GM12892 (cell line): ENCODE results near the gene GBX1.

Experiments
- DNase-seq: peaks from one replicate; pipeline ENCODE4 v3.0.0; 2011; ENCODE audit not compliant: insufficient read length
- FAIRE-seq: peaks from 2 replicates; lab custom pipeline; 2011; peaks lifted over from hg19 to GRCh38; lab: Jason Lieb, UNC
- POLR2A ChIP-seq: IDR thresholded peaks from 2 replicates; pipeline ENCODE4 v1.6.1; 2011; ENCODE audit warnings: low read depth, low read length, control low read depth
- POLR2AphosphoS5 ChIP-seq: IDR thresholded peaks from 2 replicates; pipeline ENCODE4 v1.6.1; 2011; ENCODE audit warnings: low read depth, low read length, control low read depth
- TAF1 ChIP-seq: IDR thresholded peaks from 2 replicates; pipeline ENCODE4 v1.6.1; 2011; ENCODE audit warnings: low read depth, mild to moderate bottlenecking, control low read depth, low read length, borderline replicate concordance

Gene GBX1

DNA sequence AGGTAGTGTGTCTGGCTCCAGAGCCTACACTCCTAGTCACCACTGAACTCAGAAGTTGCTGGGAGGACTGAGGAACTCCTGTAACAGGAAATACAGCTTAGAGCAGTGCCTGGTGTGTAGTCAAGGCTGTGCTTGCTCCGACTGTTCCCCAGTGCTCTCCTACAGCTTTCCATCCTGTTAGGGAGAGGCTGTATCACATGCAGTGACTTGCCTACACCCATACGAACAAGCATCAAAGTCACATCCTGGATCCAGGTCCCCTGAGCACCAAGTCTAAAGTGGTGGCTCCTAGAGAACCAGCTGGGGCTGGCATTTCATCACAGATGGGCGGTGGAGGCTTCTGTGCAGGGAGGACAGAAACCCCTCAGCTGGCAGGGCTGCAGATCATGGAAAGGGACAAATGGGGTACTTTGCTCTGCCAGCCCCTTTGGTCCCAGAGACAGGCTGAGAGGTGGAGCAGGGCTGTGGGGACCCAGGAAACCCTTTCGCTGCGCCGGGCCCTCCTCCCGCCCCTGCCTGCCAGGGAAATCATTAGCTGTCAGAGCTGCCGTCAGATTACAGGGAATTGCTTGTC lies 11.9 kb upstream of the GBX1 start:
- DNase-seq (peak; percentile 3), FAIRE-seq (no peak)

DNA sequence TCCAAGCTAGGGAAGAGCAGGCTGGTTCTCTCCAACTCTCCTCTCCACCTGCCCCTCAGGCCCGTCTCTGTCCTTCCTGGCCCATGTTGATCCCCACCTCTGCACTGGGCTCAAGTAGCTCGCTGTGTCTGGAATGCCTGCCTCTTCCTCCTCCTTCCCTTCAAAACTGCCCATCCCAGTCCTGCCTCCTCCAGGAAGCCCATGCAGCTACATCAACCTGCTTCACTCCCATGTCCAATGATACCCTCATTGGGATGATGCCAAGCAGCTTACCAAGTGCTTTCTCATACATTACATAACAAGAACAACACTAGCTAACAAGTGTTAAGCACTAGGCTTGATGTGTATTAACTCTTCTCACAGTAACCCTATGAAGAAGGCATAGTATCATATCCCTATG lies 11.3 kb upstream of the GBX1 start:
- FAIRE-seq: no peak

More for the DNA sequence above, 11.9 kb upstream of the GBX1 start:
- TF ChIP-seq POLR2A (no peak), TAF1 (no peak), POLR2AphosphoS5 (no peak)

DNA sequence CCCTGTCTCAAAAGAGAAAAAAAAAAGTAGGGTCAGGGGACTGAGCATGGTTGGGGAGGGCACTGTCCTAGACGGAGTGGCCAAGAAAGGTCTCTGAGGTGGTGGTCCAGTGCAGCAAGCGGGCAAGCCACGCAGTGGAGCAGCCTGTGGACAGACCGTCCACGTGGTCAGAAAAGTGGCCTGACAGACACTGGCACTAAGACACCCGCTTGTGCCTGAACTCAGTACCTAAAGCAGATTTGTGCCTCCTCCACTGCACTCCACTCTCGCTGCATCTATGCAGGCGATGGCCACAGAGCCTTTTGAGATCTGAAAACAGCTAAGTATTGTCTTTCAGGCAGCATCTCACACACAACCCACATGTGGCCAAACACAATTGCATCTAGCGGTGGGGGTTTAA lies 10.7 kb upstream of the GBX1 start:
- no peak for TF ChIP-seq TAF1
- TF ChIP-seq POLR2AphosphoS5: no peak
- no peak for TF ChIP-seq POLR2A
- FAIRE-seq: no peak
- DNase-seq: no peak

More for the DNA sequence above, 11.3 kb upstream of the GBX1 start:
- DNase-seq: no peak
- TF ChIP-seq POLR2AphosphoS5 (no peak), TAF1 (no peak), POLR2A (no peak)

DNA sequence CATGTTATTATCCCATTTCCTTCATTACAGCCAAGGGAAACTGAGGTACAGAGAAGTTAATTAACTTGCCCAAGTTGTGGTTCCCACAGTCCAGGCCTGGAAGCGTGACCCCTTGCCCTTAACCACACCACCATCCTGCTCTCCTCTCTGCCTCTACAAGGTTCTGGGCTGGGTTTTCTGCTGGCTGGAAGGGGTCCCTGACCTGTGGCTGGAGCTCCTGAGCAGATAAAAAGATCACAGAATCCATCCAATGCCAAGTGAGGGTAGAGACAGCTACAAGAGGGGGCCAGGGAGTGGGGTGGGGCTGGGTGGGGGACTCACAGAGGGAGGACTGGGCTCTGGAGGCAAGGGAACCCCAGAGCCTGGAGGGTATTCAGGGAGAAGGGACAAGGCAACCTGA lies 9.8 kb upstream of the GBX1 start:
- no peak for DNase-seq
- no peak for FAIRE-seq
- TF ChIP-seq POLR2A: no peak
- TF ChIP-seq POLR2AphosphoS5: no peak
- TF ChIP-seq TAF1: no peak

DNA sequence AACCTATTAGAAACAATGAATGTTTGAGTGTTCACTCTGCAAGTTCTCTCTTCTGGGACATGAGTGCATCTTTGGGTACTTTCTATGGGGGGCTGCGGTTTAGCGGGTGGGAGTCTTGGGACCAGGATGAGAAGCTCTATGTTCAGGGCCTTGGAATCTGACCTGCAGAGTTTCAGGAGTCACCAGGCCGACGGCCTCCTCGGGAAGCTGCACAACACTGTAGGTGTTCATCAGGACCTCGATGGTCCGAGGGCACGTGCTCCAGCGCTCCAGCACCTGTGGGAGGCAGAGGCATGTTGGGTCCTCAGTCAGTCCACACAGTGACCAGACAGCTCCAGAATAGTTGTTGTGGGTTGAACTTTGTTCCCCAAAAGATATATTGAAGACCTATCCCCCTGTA lies 8.9 kb upstream of the GBX1 start:
- FAIRE-seq: no peak
- TF ChIP-seq POLR2A: no peak
- no peak for TF ChIP-seq POLR2AphosphoS5
- no peak for TF ChIP-seq TAF1

DNA sequence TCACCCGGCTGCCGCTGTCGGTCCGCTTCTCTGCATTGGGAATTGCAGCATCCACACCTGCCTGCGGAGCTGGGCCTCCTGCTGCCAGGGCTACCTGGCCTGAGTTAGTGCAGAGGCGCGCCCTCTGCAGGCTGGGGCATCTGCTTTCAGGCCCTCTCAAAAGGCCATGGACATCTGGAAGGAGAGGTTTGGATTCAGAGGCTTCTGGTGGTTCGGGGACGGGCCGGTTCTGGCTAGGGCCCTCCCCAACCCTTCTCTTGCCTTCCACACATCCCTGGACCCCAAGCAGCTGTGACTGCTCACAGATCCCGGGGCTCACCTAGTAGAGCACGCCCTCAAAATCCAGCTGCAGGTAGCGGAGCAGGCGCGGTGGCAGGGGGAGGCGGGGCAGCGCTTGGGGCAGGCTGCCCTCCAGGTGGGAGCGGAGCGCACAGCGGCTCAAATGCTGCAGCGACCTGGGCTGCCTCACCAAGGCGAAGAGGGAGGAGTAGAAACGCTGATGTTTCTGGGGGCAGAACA lies 8.4 kb upstream of the GBX1 start:
- FAIRE-seq (no peak), DNase-seq (no peak)
- no peak for TF ChIP-seq TAF1
- TF ChIP-seq POLR2A: no peak
- TF ChIP-seq POLR2AphosphoS5: no peak

More for the DNA sequence above, 8.9 kb upstream of the GBX1 start:
- DNase-seq: no peak

DNA sequence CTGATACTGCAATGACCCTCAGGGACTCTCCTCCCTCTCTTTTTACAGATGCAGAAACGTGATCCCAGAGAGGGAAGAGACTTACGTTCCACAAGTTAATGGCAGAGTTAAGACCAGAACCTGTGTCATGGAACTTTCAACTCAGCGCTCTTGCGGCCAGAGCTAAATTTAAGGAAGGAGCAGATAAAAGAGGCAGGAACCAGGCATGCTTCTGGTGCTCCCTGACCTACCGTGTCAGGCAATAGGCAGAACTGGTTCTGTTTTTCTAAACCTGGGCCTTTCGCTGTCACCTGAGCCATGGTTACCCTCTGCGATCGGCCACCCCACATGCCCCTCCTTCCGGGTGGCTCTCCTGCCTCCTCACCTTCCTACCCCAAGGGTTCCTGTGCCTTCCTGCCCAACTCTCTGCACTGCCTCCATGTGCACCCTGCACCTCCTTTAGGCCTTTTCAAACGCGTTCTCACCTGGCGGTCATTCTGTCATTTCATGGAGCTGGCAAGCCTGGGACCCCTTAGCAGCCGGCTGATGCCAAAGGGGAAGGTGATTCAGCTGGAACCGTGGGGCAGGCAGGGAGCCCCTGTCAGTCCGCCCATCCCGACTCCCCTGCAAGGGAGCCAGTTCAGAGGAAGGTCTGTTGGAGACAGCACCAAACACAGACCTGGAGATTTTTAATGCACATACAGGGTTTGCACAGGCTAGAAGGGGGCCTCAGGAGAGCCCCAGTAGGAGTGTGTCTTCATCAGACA lies 7.7 kb upstream of the GBX1 start:
- DNase-seq: no peak
- no peak for TF ChIP-seq TAF1
- TF ChIP-seq POLR2A: no peak
- TF ChIP-seq POLR2AphosphoS5: no peak
- FAIRE-seq: no peak

DNA sequence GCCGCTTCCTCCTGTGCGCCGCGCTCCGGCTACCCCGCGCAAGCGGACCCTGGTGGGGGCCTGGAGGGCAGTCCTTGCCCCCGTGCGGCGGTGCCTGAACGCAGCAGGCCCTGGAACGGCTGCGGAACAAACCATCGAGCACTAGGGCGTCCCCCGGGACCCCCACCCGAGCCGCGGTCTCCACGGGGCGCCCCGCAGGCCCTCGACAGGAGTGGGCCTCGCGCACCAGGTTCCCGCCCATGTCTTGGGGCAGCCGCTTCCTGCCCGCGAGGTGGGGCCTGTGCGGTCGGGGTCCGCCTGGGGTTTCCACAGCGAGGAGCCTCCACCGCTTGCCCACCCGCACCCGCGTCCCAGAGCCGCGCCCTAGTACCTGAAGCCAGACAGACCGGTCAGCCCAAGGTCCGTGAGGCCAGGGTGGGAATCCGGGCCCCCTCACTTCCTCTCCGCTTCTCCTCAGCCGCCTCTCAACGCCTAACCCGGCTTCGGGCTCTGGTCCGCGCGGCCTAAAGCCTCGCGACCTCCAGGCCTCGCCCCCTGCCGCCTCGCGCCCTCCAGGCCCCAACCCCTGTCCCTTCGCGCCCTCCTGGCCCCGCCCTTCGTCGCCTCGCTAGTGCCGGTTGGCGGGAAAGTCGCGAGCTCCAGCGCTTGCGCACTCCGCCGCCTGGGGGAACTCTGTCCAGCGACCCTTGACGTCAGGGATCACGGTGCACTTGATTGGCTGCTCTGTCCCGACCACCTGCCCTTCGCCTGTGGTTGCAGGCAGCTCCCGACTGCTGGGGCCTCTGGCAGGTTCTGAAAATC lies 7.0 kb upstream of the GBX1 start:
- TF ChIP-seq POLR2AphosphoS5 (no peak), POLR2A (no peak), TAF1 (no peak)
- FAIRE-seq (no peak), DNase-seq (no peak)

DNA sequence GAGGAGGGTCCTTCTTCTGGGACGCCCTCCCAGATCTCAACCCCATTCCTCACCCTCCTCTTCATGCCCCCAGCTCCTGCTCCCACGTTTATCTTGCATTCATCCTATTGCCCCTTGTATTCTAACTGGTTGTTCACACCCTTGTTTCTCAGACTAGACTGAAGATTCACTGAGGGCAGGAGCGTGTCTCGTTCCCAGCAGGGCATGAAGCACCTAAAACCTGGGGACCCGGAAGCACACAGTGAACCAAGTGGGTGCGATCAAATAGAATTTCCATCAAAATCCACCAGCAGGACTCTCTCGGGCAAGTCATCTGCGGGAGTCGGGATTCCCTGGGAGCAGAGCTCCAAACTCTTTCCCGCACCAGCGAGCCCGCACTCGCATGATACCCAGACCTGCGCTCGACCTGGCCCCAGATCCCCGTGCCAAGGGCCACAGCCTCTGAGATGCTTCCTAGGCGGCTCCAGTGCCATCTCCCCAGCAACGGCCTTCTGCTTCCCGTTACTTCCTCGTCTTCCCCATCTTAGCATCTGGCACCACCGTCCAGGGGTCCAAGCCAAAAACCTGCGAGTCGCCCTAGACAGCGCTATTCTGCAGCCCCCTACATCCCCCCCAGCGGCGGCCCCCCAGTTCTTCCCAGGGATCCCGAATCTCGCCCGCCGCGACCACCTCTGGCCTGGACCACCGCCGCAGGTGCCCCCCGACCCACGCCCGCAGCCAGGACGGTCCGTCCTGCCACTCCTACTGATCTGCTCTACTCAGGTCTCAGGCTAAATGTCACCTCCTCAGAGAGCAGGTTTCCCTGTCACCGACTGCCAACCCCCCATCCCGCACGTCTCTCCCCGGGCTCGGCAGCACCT lies 6.1 kb upstream of the GBX1 start:
- TF ChIP-seq POLR2A (no peak), TAF1 (no peak), POLR2AphosphoS5 (no peak)
- FAIRE-seq: no peak

DNA sequence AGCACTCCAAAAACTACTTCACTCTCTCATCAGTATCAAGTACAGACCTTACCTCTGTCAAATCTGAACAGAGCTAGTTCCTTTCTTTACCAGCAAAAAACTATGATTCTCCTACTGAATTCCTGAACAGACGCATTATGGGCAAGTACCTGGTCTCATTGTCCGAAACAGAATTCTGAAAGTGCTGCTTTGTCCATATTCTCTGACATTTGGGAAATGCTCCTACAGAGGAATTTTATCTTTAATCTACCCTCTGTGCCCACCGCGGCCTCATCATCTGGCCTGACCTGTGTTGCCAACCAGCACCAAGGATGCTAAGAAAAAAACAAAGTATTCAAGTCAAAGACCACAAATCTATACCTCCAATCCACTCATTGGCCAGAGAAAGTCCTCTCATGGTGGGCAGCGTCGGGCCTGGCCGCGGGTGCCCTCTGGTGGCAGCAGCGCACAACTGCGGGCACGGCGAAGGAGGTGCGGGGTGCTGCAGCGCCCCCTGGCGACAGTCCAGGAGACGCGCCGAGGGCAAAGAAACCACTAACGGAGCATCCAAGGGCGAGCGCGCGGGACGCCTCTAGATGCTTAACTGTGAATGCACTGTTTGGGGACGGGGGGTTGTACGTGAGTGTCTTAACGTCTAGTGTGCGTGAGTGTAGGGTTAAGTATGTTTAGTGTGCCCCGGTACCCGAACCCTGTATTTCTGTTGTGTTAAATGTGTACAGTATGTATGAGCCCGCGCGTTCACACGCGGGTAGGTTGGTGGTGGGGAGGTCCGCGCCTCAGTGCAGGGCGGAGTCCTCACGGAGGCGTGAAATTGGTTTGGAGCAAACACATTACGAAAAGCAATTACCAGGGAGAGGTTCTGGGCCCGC lies 5.0 kb upstream of the GBX1 start:
- peak; percentile 93 for FAIRE-seq
- DNase-seq: peak; percentile 81
- TF ChIP-seq TAF1 (no peak), POLR2A (no peak), POLR2AphosphoS5 (no peak)

More for the DNA sequence above, 6.1 kb upstream of the GBX1 start:
- DNase-seq: no peak
